HL-60/S4 (cell line): ENCODE measurements around the gene SPATA31D1.
"Not testable (repeated sequence)": the region's sequence is repeated elsewhere in the genome, so short reads cannot be mapped to it uniquely, and the experiment has no call there.

Source experiments
- in situ Hi-C: fragments of 300-500 bp; cut with MboI; formaldehyde crosslinking; loops from 2 replicates; pipeline ENCODE4 v1.14.3; 2022; ENCODE audit warnings: low sequenced_read_pairs

SPATA31D1 gene

GRCh38 chr9:81988472-81988871, at the start of gene SPATA31D1:
Gene SPATA31D1, plus strand, starts transcription at chr9:81988772. Its CDS starts 47 bp downstream, at chr9:81988819.
- in situ Hi-C loops = not testable (repeated sequence)

- in situ Hi-C loops = not testable (repeated sequence)
These were observed 45.2 kb upstream of the SPATA31D1 start, which contains the start of gene SPATA31D3 for GRCh38 chr9:81943393-81943792. Gene SPATA31D3, plus strand, starts transcription at chr9:81943500. Its CDS starts 86 bp downstream, at chr9:81943586.

GRCh38 chr9:81948650-81949049, 39.9 kb upstream of the SPATA31D1 start:
- in situ Hi-C loops = not testable (repeated sequence)

GRCh38 chr9:81953096-81953495, 35.5 kb upstream of the SPATA31D1 start:
- in situ Hi-C loops = no loop called here

- in situ Hi-C loops = no loop called here
These were observed 32.9 kb upstream of the SPATA31D1 start for GRCh38 chr9:81955625-81956024.

- in situ Hi-C loops = no loop called here
These were observed 24.1 kb upstream of the SPATA31D1 start for GRCh38 chr9:81964218-81965171.

- in situ Hi-C loops = no loop called here
These were observed 20.5 kb upstream of the SPATA31D1 start for GRCh38 chr9:81968026-81968425.

- in situ Hi-C loops = no loop called here
These were observed 18.6 kb upstream of the SPATA31D1 start for GRCh38 chr9:81969971-81970370.

GRCh38 chr9:81971727-81972126, 16.8 kb upstream of the SPATA31D1 start:
- in situ Hi-C loops = no loop called here

- in situ Hi-C loops = no loop called here
These were observed 13.8 kb upstream of the SPATA31D1 start for GRCh38 chr9:81974764-81975163.

GRCh38 chr9:81976351-81976750, 12.2 kb upstream of the SPATA31D1 start:
- in situ Hi-C loops = no loop called here

GRCh38 chr9:81979196-81979595, 9.4 kb upstream of the SPATA31D1 start:
- in situ Hi-C loops = no loop called here

- in situ Hi-C loops = no loop called here
These were observed 8.0 kb upstream of the SPATA31D1 start for GRCh38 chr9:81980568-81980967.

GRCh38 chr9:81981883-81982282, 6.7 kb upstream of the SPATA31D1 start:
- in situ Hi-C loops = no loop called here

- in situ Hi-C loops = no loop called here
These were observed 3.6 kb upstream of the SPATA31D1 start for GRCh38 chr9:81984928-81985327.

GRCh38 chr9:81986051-81986450, 2.5 kb upstream of the SPATA31D1 start:
- in situ Hi-C loops = no loop called here

- in situ Hi-C loops = no loop called here
These were observed 1.1 kb downstream of the SPATA31D1 start for GRCh38 chr9:81989700-81990099.

GRCh38 chr9:81993656-81994055, 5.1 kb downstream of the SPATA31D1 start:
- in situ Hi-C loops = no loop called here

GRCh38 chr9:81999806-82000205, 11.2 kb downstream of the SPATA31D1 start:
- in situ Hi-C loops = no loop called here

GRCh38 chr9:82010711-82011110, 22.1 kb downstream of the SPATA31D1 start:
- in situ Hi-C loops = no loop called here

GRCh38 chr9:82011133-82011532, 22.6 kb downstream of the SPATA31D1 start:
- in situ Hi-C loops = no loop called here

- in situ Hi-C loops = no loop called here
These were observed 23.7 kb downstream of the SPATA31D1 start for GRCh38 chr9:82012276-82012675.
